H1 (cell line): ENCODE results near the gene ZNF581. TPM values are rescaled to one million over a fixed set of nuclear protein-coding genes. Genes with fewer than 3 reads are reported as not detected.

Experiments
- CTCF ChIA-PET: fragments of 300-600 bp; sonication (Branson Sonifier 250); formaldehyde crosslinking; loops from one replicate; lab custom pipeline; 2021; ENCODE audit not compliant: partially characterized antibody; lab: Charles Lee
- POLR2A ChIA-PET: fragments of 300-600 bp; sonication (Branson Sonifier 250); formaldehyde crosslinking; loops from one replicate; lab custom pipeline; 2021; ENCODE audit warnings: inconsistent platforms; ENCODE audit not compliant: partially characterized antibody; lab: Charles Lee
- DNase-seq, 2 experiments: peaks; one replicate each; pipeline versions ENCODE4 v3.0.0 to v3.0.0-alpha.2; 2010 to 2022; ENCODE audit warnings: low spot score in 2 of 2, low read depth in 1 of 2, mixed read lengths in 1 of 2
- FAIRE-seq: peaks from 2 replicates; lab custom pipeline; 2011; peaks lifted over from hg19 to GRCh38; lab: Jason Lieb, UNC
- H2AFZ ChIP-seq: 2 replicates; pipeline ENCODE4 v1.8.1; 2012; ENCODE audit warnings: low read length, inconsistent platforms
- H2AK5ac ChIP-seq: 2 replicates; pipeline ENCODE4 v1.6.1; 2013; ENCODE audit warnings: low read depth, low read length
- H2BK120ac ChIP-seq: replicated peaks from 2 replicates; pipeline ENCODE3; 2013; ENCODE audit warnings: low read depth, low read length, inconsistent platforms
- H2BK12ac ChIP-seq: 2 replicates; pipeline ENCODE4 v1.6.1; 2013; ENCODE audit warnings: low read depth, low read length
- H2BK15ac ChIP-seq: 2 replicates; pipeline ENCODE4 v1.6.1; 2013; ENCODE audit warnings: low read length
- H2BK20ac ChIP-seq: 2 replicates; pipeline ENCODE4 v1.6.1; 2013; ENCODE audit warnings: low read length
- H2BK5ac ChIP-seq: 2 replicates; pipeline ENCODE4 v1.6.1; 2013; ENCODE audit warnings: low read depth, low read length
- H3K14ac ChIP-seq: 2 replicates; pipeline ENCODE4 v1.6.1; 2013; ENCODE audit warnings: inconsistent platforms; ENCODE audit not compliant: insufficient read length
- H3K18ac ChIP-seq: 2 replicates; pipeline ENCODE4 v1.6.1; 2013; ENCODE audit warnings: low read length; ENCODE audit errors: extremely low read depth
- H3K23ac ChIP-seq: 2 replicates; pipeline ENCODE4 v1.6.1; 2013; ENCODE audit warnings: inconsistent platforms; ENCODE audit not compliant: insufficient read length
- H3K23me2 ChIP-seq: 2 replicates; pipeline ENCODE4 v1.6.1; 2013; ENCODE audit warnings: low read depth, low read length
- H3K27ac ChIP-seq: 2 replicates; pipeline ENCODE4 v1.6.1; 2011; ENCODE audit warnings: low read depth, low read length, inconsistent platforms
- H3K27me3 ChIP-seq, 4 experiments: replicated peaks in 1 of 4; 1 replicate in 1 of 4; 2 replicates in 3 of 4; pipeline versions ENCODE4 v1.6.1 to v1.8.1; 2011 to 2013; ENCODE audit warnings: low read length in 3 of 4, mild to moderate bottlenecking in 3 of 4, inconsistent platforms in 2 of 4, mixed read lengths in 2 of 4, moderate library complexity in 1 of 4; ENCODE audit not compliant: control insufficient read depth in 3 of 4, insufficient read depth in 3 of 4; ENCODE audit errors: extremely low read depth in 1 of 4
- H3K36me3 ChIP-seq, 4 experiments: 2 replicates each; pipeline versions ENCODE4 v1.6.1 to v1.8.1; 2011 to 2013; ENCODE audit warnings: mild to moderate bottlenecking in 4 of 4, low read length in 3 of 4, moderate library complexity in 2 of 4, control low read depth in 1 of 4, inconsistent platforms in 1 of 4; ENCODE audit not compliant: insufficient read depth in 4 of 4, control insufficient read depth in 2 of 4
- H3K4ac ChIP-seq: replicated peaks from 2 replicates; pipeline ENCODE3; 2013; ENCODE audit warnings: low read length, low read depth, mixed read lengths, inconsistent platforms; ENCODE audit not compliant: insufficient read length
- H3K4me1 ChIP-seq, 4 experiments: replicated peaks in 1 of 4; 1 replicate in 1 of 4; 2 replicates in 3 of 4; pipeline versions ENCODE4 v1.6.1 to v1.8.1; 2011 to 2013; ENCODE audit warnings: low read length in 3 of 4, inconsistent platforms in 2 of 4, mixed read lengths in 1 of 4; ENCODE audit not compliant: insufficient read depth in 4 of 4, control insufficient read depth in 3 of 4
- H3K4me2 ChIP-seq, 2 experiments: 2 replicates each; pipeline versions ENCODE4 v1.6.1 to v1.8.1; 2011 to 2013; ENCODE audit warnings: low read depth in 2 of 2, low read length in 2 of 2, control low read depth in 1 of 2, inconsistent platforms in 1 of 2, mild to moderate bottlenecking in 1 of 2; ENCODE audit not compliant: insufficient read depth in 1 of 2
- H3K4me3 ChIP-seq, 4 experiments: fragments of 200-600, 300-600 bp in 1 of 4; sonication (generic), shearing (Covaris generic), sonication (Bioruptor Twin) in 1 of 4; 2 replicates each; pipeline versions ENCODE4 v1.5.1 to v1.8.1; 2011 to 2016; ENCODE audit warnings: low read length in 4 of 4, low read depth in 3 of 4, control low read depth in 2 of 4, inconsistent platforms in 2 of 4, mild to moderate bottlenecking in 2 of 4, mixed read lengths in 1 of 4, moderate library complexity in 1 of 4; ENCODE audit not compliant: insufficient read depth in 2 of 4; ENCODE audit errors: extremely low read depth in 1 of 4
- H3K56ac ChIP-seq: replicated peaks from 2 replicates; pipeline ENCODE3; 2013; ENCODE audit warnings: low read depth, mild to moderate bottlenecking, mixed read lengths, low read length, inconsistent platforms; ENCODE audit not compliant: insufficient read length
- H3K79me1 ChIP-seq: 2 replicates; pipeline ENCODE4 v1.6.1; 2013; ENCODE audit warnings: low read depth, low read length, control low read depth
- H3K79me2 ChIP-seq, 2 experiments: 2 replicates each; pipeline versions ENCODE4 v1.6.1 to v1.8.1; 2012 to 2013; ENCODE audit warnings: low read length in 2 of 2, mild to moderate bottlenecking in 2 of 2, inconsistent platforms in 1 of 2; ENCODE audit not compliant: insufficient read depth in 2 of 2, control insufficient read depth in 1 of 2
- H3K9ac ChIP-seq, 4 experiments: replicated peaks in 1 of 4; 1 replicate in 1 of 4; 2 replicates in 3 of 4; pipeline versions ENCODE4 v1.6.1 to v1.8.1; 2011 to 2013; ENCODE audit warnings: low read depth in 3 of 4, low read length in 3 of 4, control low read depth in 2 of 4, mild to moderate bottlenecking in 2 of 4, moderate library complexity in 2 of 4, inconsistent platforms in 1 of 4; ENCODE audit errors: extremely low read depth in 1 of 4
- H3K9me3 ChIP-seq, 2 experiments: 2 replicates each; pipeline versions ENCODE4 v1.6.1 to v1.8.1; 2012 to 2013; ENCODE audit warnings: mild to moderate bottlenecking in 2 of 2, moderate library complexity in 2 of 2, control low read depth in 1 of 2, inconsistent platforms in 1 of 2, low read depth in 1 of 2, low read length in 1 of 2, mixed read lengths in 1 of 2; ENCODE audit not compliant: insufficient read depth in 2 of 2
- H4K20me1 ChIP-seq, 2 experiments: replicated peaks in 1 of 2; 2 replicates each; pipeline versions ENCODE3 to v1.8.1; 2011 to 2013; ENCODE audit warnings: inconsistent platforms in 2 of 2, low read length in 2 of 2, mild to moderate bottlenecking in 1 of 2; ENCODE audit not compliant: insufficient read depth in 2 of 2, control insufficient read depth in 1 of 2
- H4K5ac ChIP-seq: 2 replicates; pipeline ENCODE4 v1.6.1; 2013; ENCODE audit warnings: low read length, low read depth, mixed read lengths, inconsistent platforms; ENCODE audit not compliant: insufficient read length
- H4K8ac ChIP-seq: 2 replicates; pipeline ENCODE4 v1.8.0; 2013; ENCODE audit warnings: mild to moderate bottlenecking, moderate library complexity, low read length, inconsistent platforms; ENCODE audit not compliant: insufficient read depth; ENCODE audit errors: extremely low read depth
- H4K91ac ChIP-seq: replicated peaks from 2 replicates; pipeline ENCODE3; 2013; ENCODE audit warnings: low read length, mixed read lengths, inconsistent platforms; ENCODE audit not compliant: insufficient read length
- BCL11A ChIP-seq, 2 experiments: IDR thresholded peaks; one replicate each; pipeline ENCODE4 v1.6.1; 2011; ENCODE audit warnings: low read depth in 2 of 2, low read length in 2 of 2, mild to moderate bottlenecking in 2 of 2
- CREB1 ChIP-seq: IDR thresholded peaks from 2 replicates; pipeline ENCODE4 v1.6.1; 2012; ENCODE audit warnings: inconsistent platforms
- E2F6 ChIP-seq: IDR thresholded peaks from 2 replicates; pipeline ENCODE4 v1.6.1; 2012; ENCODE audit warnings: inconsistent platforms
- GABPA ChIP-seq: IDR thresholded peaks from 2 replicates; pipeline ENCODE4 v1.6.1; 2011; ENCODE audit warnings: mild to moderate bottlenecking, low read length, moderate library complexity, borderline replicate concordance; ENCODE audit not compliant: insufficient read depth
- JUND ChIP-seq: IDR thresholded peaks from 2 replicates; pipeline ENCODE4 v1.6.1; 2011; ENCODE audit warnings: mild to moderate bottlenecking, improper control_type of control experiment, low read length
- NANOG ChIP-seq: IDR thresholded peaks from 2 replicates; pipeline ENCODE4 v1.6.1; 2011; ENCODE audit warnings: low read length, low read depth, mild to moderate bottlenecking, inconsistent platforms; ENCODE audit not compliant: insufficient read depth, poor library complexity, severe bottlenecking
- NRF1 ChIP-seq: IDR thresholded peaks from 2 replicates; pipeline ENCODE4 v1.6.1; 2011; ENCODE audit warnings: mild to moderate bottlenecking, low read depth, low read length, improper control_type of control experiment
- POLR2A ChIP-seq, 2 experiments: IDR thresholded peaks; 1 replicate in 1 of 2; 2 replicates in 1 of 2; pipeline ENCODE4 v1.6.1; 2011; ENCODE audit warnings: low read depth in 2 of 2, low read length in 2 of 2, mild to moderate bottlenecking in 2 of 2; ENCODE audit errors: control extremely low read depth in 1 of 2
- RXRA ChIP-seq: IDR thresholded peaks from 2 replicates; pipeline ENCODE4 v1.6.1; 2011; ENCODE audit warnings: low read depth, mild to moderate bottlenecking, low read length, moderate library complexity; ENCODE audit not compliant: insufficient read depth
- SP1 ChIP-seq: IDR thresholded peaks from 2 replicates; pipeline ENCODE4 v1.6.1; 2011; ENCODE audit warnings: low read depth, low read length
- SP4 ChIP-seq: IDR thresholded peaks from 2 replicates; pipeline ENCODE4 v1.6.1; 2012; ENCODE audit warnings: low read length, inconsistent platforms
- TAF1 ChIP-seq: IDR thresholded peaks from 2 replicates; pipeline ENCODE4 v1.6.1; 2011; ENCODE audit warnings: mild to moderate bottlenecking, low read depth, low read length
- TBP ChIP-seq: IDR thresholded peaks from 2 replicates; pipeline ENCODE4 v1.6.1; 2011; ENCODE audit warnings: low read depth, low read length, improper control_type of control experiment
- WGBS, 2 experiments: shearing (Covaris generic) in 1 of 2; methylation state at CpG; one replicate each; pipeline versions ENCODE4 v1.1.6 to v1.1.7; 2013 to 2015; ENCODE audit warnings: low lambda C conversion rate in 2 of 2, mixed read lengths in 2 of 2, inconsistent platforms in 1 of 2, low coverage in 1 of 2, missing lambda C conversion rate in 1 of 2; ENCODE audit not compliant: insufficient replicate concordance in 2 of 2, insufficient coverage in 1 of 2, insufficient read length in 1 of 2; ENCODE audit errors: extremely low coverage in 1 of 2, missing lambda C conversion rate in 1 of 2; 5-methylcytosine and 5-hydroxymethylcytosine counted together
- polyA plus RNA-seq, 7 experiments: library from polyadenylated mRNA; depleted of rRNA in 3 of 7; stranded (reverse) in 5 of 7; unstranded in 2 of 7; fragments of >200 nt in 5 of 7; fragments of 200-250 nt in 2 of 7; gene quantifications; 1 replicate in 5 of 7; 2 replicates in 1 of 7; 4 replicates in 1 of 7; pipeline versions ENCODE4 v1.2.1 to v1.2.3, GENCODE V29; 2011 to 2013; ENCODE audit warnings: missing spikeins in 2 of 7, mixed read lengths in 2 of 7
- total RNA-seq: library from RNA; stranded (reverse); fragmentation: NEBNext Ultra II Directional; extraction: Animal tissue kit (Norgen Biotek cat#: 25700); gene quantifications from 2 replicates; pipeline ENCODE4 v1.2.1, GENCODE V29; 2021

The ZNF581 gene
- total and polyA plus RNA-seq, 2 of the 8 experiments (the other 6 are each of a cell fraction or from before 2014, with no cell fraction given) = 73.0 to 76.1 TPM

GRCh38 chr19:55605207-55605636 is 38.2 kb upstream of the ZNF581 start:
- H3K9me3 ChIP-seq = no peaks in the 10 kb centered on the region
- POLR2A ChIA-PET = interaction anchor here (0.6 to 3.6 kb wide), 23 partner anchors 12 to 560 kb away, joined by 3 to 25 read pairs (median 4); partner anchors contain the start of genes CCDC106, HSPBP1, NAT14 and SSC5D
- TF ChIP-seq BCL11A (IDR thresholded peaks at IDR 0.05; ENCODE audit: low read depth in 2 of 2, low read length in 2 of 2) = no peak
- TF ChIP-seq CREB1 = peak; percentile 43; the same call in 1 of the 2 replicates
- peak; percentile 75 for TF ChIP-seq NRF1
- TF ChIP-seq POLR2A (IDR thresholded peaks at IDR 0.05; ENCODE audit: control extremely low read depth in 1 of 2, low read depth in 2 of 2, low read length in 2 of 2) = peak; percentile 49 to 71
- TF ChIP-seq SP4 = peak; percentile 81
- TF ChIP-seq TBP = peak; percentile 43
- no peak for TF ChIP-seq NANOG
- TF ChIP-seq GABPA = peak; percentile 82; the same call in 1 of the 2 replicates
- peak; percentile 70 for TF ChIP-seq SP1
- no peak for TF ChIP-seq JUND
- TF ChIP-seq RXRA = no peak
- peak; percentile 86 for TF ChIP-seq E2F6
- peak; percentile 52 for TF ChIP-seq TAF1

More at GRCh38 chr19:55605207-55605636, 38.2 kb upstream of the ZNF581 start:
- H3K18ac ChIP-seq = peak overlapping the region; percentile 36; the same call in 1 of the 2 replicates
- CTCF ChIA-PET = interaction anchor here (0.9 to 2.3 kb wide), 17 partner anchors 8 to 446 kb away, joined by 3 to 22 read pairs (median 7); partner anchors contain the start of gene ZNF784
- H4K91ac ChIP-seq = peak overlapping the region; percentile 80
- peak overlapping the region; percentile 2; the same call in 1 of the 2 replicates for H2BK5ac ChIP-seq
- H2BK15ac ChIP-seq = no peak overlapping the region
- no peak overlapping the region for H3K23ac ChIP-seq
- no peak overlapping the region for H2BK12ac ChIP-seq
- no peak overlapping the region for H3K14ac ChIP-seq
- peak overlapping the region; percentile 54 to 93 (median 68) for H3K4me3 ChIP-seq
- H4K5ac ChIP-seq = peak overlapping the region; percentile 55
- DNase-seq (peak; percentile 94 to 98), FAIRE-seq (no peak)
- peaks cover 0 to 10% of the 10 kb centered on the region in 2 experiments; a peak in 2 of 4 replicates for H3K79me2 ChIP-seq
- peak overlapping the region; percentile 61 to 81 for H3K4me2 ChIP-seq
- H4K20me1 ChIP-seq = peaks cover 2 to 16% of the 10 kb centered on the region in 2 experiments
- H3K56ac ChIP-seq = peak overlapping the region; percentile 54
- 0% methylated on average over 12 of the region's 43 CpGs; no CpG with 5 or more reads in 1 of the 2 experiments for WGBS, 2 experiments
- H2BK120ac ChIP-seq = no peak overlapping the region
- H3K9ac ChIP-seq = peak overlapping the region in 2 of 4 experiments; percentile 45 to 57; a peak in 4 of 7 replicates
- peak overlapping the region; percentile 64; the same call in 1 of the 2 replicates for H3K27ac ChIP-seq
- H3K4ac ChIP-seq = no peak overlapping the region
- H3K36me3 ChIP-seq = peaks cover 0 to 3% (median 0%) of the 10 kb centered on the region in 4 experiments; a peak in 1 of 8 replicates
- no peaks in the 10 kb centered on the region for H3K27me3 ChIP-seq
- H4K8ac ChIP-seq = no peak overlapping the region; the same call in 1 of the 2 replicates
- peaks cover 7% of the 10 kb centered on the region for H3K79me1 ChIP-seq
- peaks cover 16% of the 10 kb centered on the region for H3K23me2 ChIP-seq
- no peak overlapping the region for H2AK5ac ChIP-seq
- no peak overlapping the region for H2AFZ ChIP-seq
- H3K4me1 ChIP-seq = peaks cover 0 to 14% (median 10%) of the 10 kb centered on the region in 4 experiments; a peak in 6 of 7 replicates
- H2BK20ac ChIP-seq = no peak overlapping the region
